Right lobe of liver (tissue), 4 donors: ENCODE results near the gene CA11.

ENCODE experiments used
- CTCF ChIP-seq, 4 donors: fragments of 200-600 bp in 3 of 4; fragments of 450-650 bp in 1 of 4; IDR thresholded peaks; one replicate each; pipeline versions ENCODE4 v1.5.1 to v1.8.0; 2016 to 2022; ENCODE audit warnings: antibody characterized with exemption in 4 of 4, mild to moderate bottlenecking in 2 of 4
- POLR2A ChIP-seq: fragments of 450-650 bp; IDR thresholded peaks from one replicate; pipeline ENCODE4 v1.6.1; 2017; ENCODE audit warnings: antibody characterized with exemption, mild to moderate bottlenecking
- donor health status: DM: no; HTN: no; CAD: no.
- donor health status: DM: no; HTN: no; CAD: no.
- donor health status: DM: no; HTN: yes; CAD: no.

- TF ChIP-seq CTCF (IDR thresholded peaks at IDR 0.05): no peak
- no peak for TF ChIP-seq POLR2A
Observed at GRCh38 chr19:48635966-48636858, 9.8 kb downstream of the CA11 start.
